ENCODE results near the gene SLC7A1.

The SLC7A1 gene

GRCh38 chr13:29505511-29505910 is 90.0 kb downstream of the SLC7A1 start:
- Histone ChIP-seq H3K4me2 (ENCODE audit: low read depth, low read length, poor library complexity, severe bottlenecking) (no peak overlapping the region), H3K9me3 (ENCODE audit: insufficient read depth, low read length) (no peaks in the 10 kb centered on the region), H3K27ac (ENCODE audit: low read depth, low read length) (no peak overlapping the region), H3F3A (ENCODE audit: insufficient read depth) (peaks cover 10% of the 10 kb centered on the region), H3K9me2 (replicated peaks; ENCODE audit: insufficient read depth, low read length) (no peaks in the 10 kb centered on the region), H4K20me1 (ENCODE audit: low read depth, low read length) (no peaks in the 10 kb centered on the region; the same call in 1 of the 2 replicates), H3K27me3 (ENCODE audit: low read length) (no peaks in the 10 kb centered on the region), H3K4me3 (ENCODE audit: insufficient read depth, low read length, poor library complexity, severe bottlenecking) (no peak overlapping the region), H3K9ac (ENCODE audit: low read length) (no peak overlapping the region), H3K79me2 (ENCODE audit: insufficient read depth, low read length) (no peaks in the 10 kb centered on the region), H3K36me3 (ENCODE audit: low read length) (no peaks in the 10 kb centered on the region), H2AFZ (ENCODE audit: low read depth, low read length, severe bottlenecking) (no peak overlapping the region)
- TF ChIP-seq EZH2phosphoT487 (conservative IDR thresholded peaks at IDR 0.05; ENCODE audit: low read length): no peak
- no peak for TF ChIP-seq CTCF (IDR thresholded peaks at IDR 0.05; ENCODE audit: insufficient read depth, low read length, poor library complexity, severe bottlenecking)

DNA sequence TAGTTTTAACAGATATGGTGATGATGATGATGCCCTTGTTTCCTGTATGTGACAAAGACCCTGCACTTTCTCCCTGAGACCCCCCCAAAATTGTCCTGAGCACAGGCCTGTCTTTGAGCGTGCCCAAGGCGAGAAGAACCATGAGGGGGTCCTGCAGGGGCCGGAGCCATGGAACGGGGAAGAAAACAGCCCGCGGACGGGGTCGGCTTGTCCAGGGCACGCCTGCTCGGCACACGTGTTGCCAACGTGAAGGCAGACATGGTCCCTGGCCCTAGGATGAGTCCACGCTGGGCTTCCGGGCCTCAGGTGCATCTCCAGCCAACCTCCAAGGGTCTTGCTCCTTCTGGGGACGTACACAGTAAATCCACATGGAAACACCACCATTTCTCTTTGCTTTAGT is 90.8 kb downstream of the SLC7A1 start:
- no peak for TF ChIP-seq EZH2phosphoT487 (conservative IDR thresholded peaks at IDR 0.05; ENCODE audit: low read length)
- TF ChIP-seq CTCF (IDR thresholded peaks at IDR 0.05; ENCODE audit: insufficient read depth, low read length, poor library complexity, severe bottlenecking): no peak
- no peaks in the 10 kb centered on the region; the same call in 1 of the 2 replicates for H4K20me1 ChIP-seq (ENCODE audit: low read depth, low read length)

GRCh38 chr13:29503041-29503837 is 92.2 kb downstream of the SLC7A1 start:
- Histone ChIP-seq H3F3A (ENCODE audit: insufficient read depth) (no peaks in the 10 kb centered on the region), H3K27me3 (ENCODE audit: low read length) (no peaks in the 10 kb centered on the region), H2AFZ (ENCODE audit: low read depth, low read length, severe bottlenecking) (no peak overlapping the region), H3K4me3 (ENCODE audit: insufficient read depth, low read length, poor library complexity, severe bottlenecking) (no peak overlapping the region), H3K4me2 (ENCODE audit: low read depth, low read length, poor library complexity, severe bottlenecking) (no peak overlapping the region), H4K20me1 (ENCODE audit: low read depth, low read length) (no peaks in the 10 kb centered on the region; the same call in 1 of the 2 replicates), H3K9me2 (replicated peaks; ENCODE audit: insufficient read depth, low read length) (no peaks in the 10 kb centered on the region), H3K9me3 (ENCODE audit: insufficient read depth, low read length) (no peaks in the 10 kb centered on the region), H3K79me2 (ENCODE audit: insufficient read depth, low read length) (no peaks in the 10 kb centered on the region), H3K27ac (ENCODE audit: low read depth, low read length) (no peak overlapping the region), H3K36me3 (ENCODE audit: low read length) (no peaks in the 10 kb centered on the region), H3K9ac (ENCODE audit: low read length) (no peak overlapping the region)
- TF ChIP-seq EZH2phosphoT487 (conservative IDR thresholded peaks at IDR 0.05; ENCODE audit: low read length) (no peak), CTCF (IDR thresholded peaks at IDR 0.05; ENCODE audit: insufficient read depth, low read length, poor library complexity, severe bottlenecking) (no peak)

More for the DNA sequence above, 90.8 kb downstream of the SLC7A1 start:
- Histone ChIP-seq H3K9me3 (ENCODE audit: insufficient read depth, low read length) (no peaks in the 10 kb centered on the region), H3K36me3 (ENCODE audit: low read length) (no peaks in the 10 kb centered on the region), H3K79me2 (ENCODE audit: insufficient read depth, low read length) (no peaks in the 10 kb centered on the region), H3K4me2 (ENCODE audit: low read depth, low read length, poor library complexity, severe bottlenecking) (no peak overlapping the region), H3K9me2 (replicated peaks; ENCODE audit: insufficient read depth, low read length) (no peaks in the 10 kb centered on the region), H2AFZ (ENCODE audit: low read depth, low read length, severe bottlenecking) (no peak overlapping the region), H3K27ac (ENCODE audit: low read depth, low read length) (no peak overlapping the region), H3K27me3 (ENCODE audit: low read length) (no peaks in the 10 kb centered on the region), H3F3A (ENCODE audit: insufficient read depth) (peaks cover 5% of the 10 kb centered on the region), H3K4me3 (ENCODE audit: insufficient read depth, low read length, poor library complexity, severe bottlenecking) (no peak overlapping the region), H3K9ac (ENCODE audit: low read length) (no peak overlapping the region)
